ENCODE data around the gene RSPH1.

Gene RSPH1

DNA sequence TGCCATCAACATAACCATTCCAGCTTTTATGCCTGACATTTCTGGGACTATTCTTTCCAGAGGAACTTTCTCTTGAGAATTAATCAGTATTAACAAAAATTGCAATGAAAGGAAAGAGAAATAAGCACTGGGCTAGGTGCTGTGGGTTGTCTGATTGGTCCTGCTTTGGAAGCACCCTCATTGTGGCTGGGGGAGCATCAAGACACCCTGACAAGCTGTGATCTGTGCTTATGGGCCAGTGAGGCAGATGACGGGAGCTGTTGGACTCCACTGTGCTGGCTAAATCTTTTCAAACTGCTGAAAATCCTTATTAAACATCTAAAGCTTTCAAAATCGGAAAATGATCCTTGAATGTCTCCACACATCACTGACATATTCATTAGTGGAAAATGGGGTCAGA is 72.3 kb downstream of the RSPH1 start:
- no peak for DNase-seq

- no peak for DNase-seq
These were observed 72.8 kb downstream of the RSPH1 start for GRCh38 chr21:42423197-42423675.

All from hippocampal formation (tissue), 2 donors.